Tibial artery (tissue), 4 donors: ENCODE results near the gene SULT1A3.
"Not testable (repeated sequence)": the region's sequence is repeated elsewhere in the genome, so short reads cannot be mapped to it uniquely, and the experiment has no call there.

Source experiments
- DNase-seq, 2 donors: peaks; one replicate each; pipeline ENCODE4 v3.0.0-alpha.2; 2019
- H3K27ac ChIP-seq, 2 donors: fragments of 200-600 bp; sonication (generic) in 1 of 2; 1 replicate in 1 of 2; 2 replicates in 1 of 2; pipeline ENCODE4 v1.5.1; 2018 to 2019; ENCODE audit warnings: mild to moderate bottlenecking in 1 of 2
- H3K27me3 ChIP-seq, 2 donors: fragments of 200-600 bp; sonication (generic) in 1 of 2; one replicate each; pipeline versions ENCODE4 v1.5.1 to v1.6.0; 2016 to 2019
- H3K36me3 ChIP-seq, 3 donors: fragments of 200-600 bp; sonication (generic) in 2 of 3; one replicate each; pipeline ENCODE4 v1.5.1; 2016 to 2019; ENCODE audit warnings: mild to moderate bottlenecking in 2 of 3
- H3K4me1 ChIP-seq, 4 donors: fragments of 200-600 bp; sonication (generic) in 2 of 4; 1 replicate in 3 of 4; 2 replicates in 1 of 4; pipeline ENCODE4 v1.5.1; 2016 to 2019
- H3K4me3 ChIP-seq, 2 donors: fragments of 200-600 bp; sonication (generic) in 1 of 2; 1 replicate in 1 of 2; 2 replicates in 1 of 2; pipeline ENCODE4 v1.5.1; 2018 to 2019; ENCODE audit warnings: mild to moderate bottlenecking in 2 of 2
- H3K9me3 ChIP-seq, 3 donors: fragments of 200-600 bp; sonication (generic) in 1 of 3; one replicate each; pipeline ENCODE4 v1.5.1; 2016 to 2019
- intact Hi-C: fragments of 100-400 bp; cut with DNase I; formaldehyde crosslinking; loops from one replicate; pipeline ENCODE4 v1.15.0; 2023; ENCODE audit warnings: low total_unique reads
- TF ChIP-seq, protein P1 (sequence below), 2 experiments: fragments of 200-600 bp in 1 of 2; fragments of 450-650 bp in 1 of 2; IDR thresholded peaks; one replicate each; pipeline ENCODE4 v1.5.1; 2017 to 2019; ENCODE audit warnings: antibody characterized with exemption in 2 of 2, mild to moderate bottlenecking in 1 of 2, moderate library complexity in 1 of 2

SULT1A3 gene

DNA sequence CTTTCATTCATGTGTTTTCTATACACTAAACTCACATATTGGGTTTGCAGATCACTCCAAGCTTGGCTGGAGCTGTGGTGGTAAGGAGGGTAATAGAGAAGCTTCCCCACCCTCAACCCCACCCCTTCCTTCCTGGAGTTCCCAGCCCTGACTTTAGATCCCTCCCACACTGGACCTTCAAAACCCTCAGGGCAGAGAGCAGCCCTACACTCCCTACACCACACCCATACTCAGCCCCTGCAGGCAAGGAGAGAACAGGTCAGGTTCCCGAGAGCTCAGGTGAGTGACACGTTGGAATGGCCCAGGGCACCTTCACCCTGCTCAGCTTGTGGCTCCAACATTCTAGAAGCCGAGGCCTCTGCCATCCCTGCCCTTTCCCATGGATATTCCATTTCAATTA lies at the start of gene SULT1A3:
Gene SULT1A3, plus strand, starts transcription at position 207 of the 400 bp plus-strand sequence. CDS start 1,474 bp downstream, outside the sequence.
- H3K4me1 ChIP-seq, H3K36me3 ChIP-seq, H3K27me3 ChIP-seq, DNase-seq, intact Hi-C loops, H3K9me3 ChIP-seq, H3K4me3 ChIP-seq, H3K27ac ChIP-seq: not testable (repeated sequence)

DNA sequence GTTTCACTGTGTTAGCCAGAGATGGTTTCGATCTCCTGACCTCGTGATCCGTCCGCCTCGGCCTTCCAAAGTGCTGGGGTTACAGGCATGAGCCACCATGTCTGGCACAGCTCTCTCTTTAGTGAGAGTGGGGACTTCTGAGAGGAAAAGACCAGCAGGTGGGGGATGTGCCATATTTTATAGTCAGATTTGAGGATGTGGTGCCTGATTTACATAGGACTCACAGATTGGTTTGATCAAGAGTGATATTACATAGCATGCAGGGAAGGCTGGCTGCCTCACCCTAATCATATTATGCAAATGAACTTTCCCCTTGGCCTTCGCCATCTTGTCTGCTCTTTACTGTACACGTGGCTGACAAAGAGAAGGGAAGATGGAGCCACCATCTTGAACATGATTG lies 48.0 kb upstream of the SULT1A3 start:
- Histone ChIP-seq H3K4me1 (no peaks in the 10 kb centered on the region), H3K9me3 (peaks cover 0 to 7% (median 0%) of the 10 kb centered on the region in 3 donors), H3K27ac (no peak overlapping the region), H3K4me3 (no peak overlapping the region), H3K27me3 (no peaks in the 10 kb centered on the region), H3K36me3 (no peaks in the 10 kb centered on the region)
- intact Hi-C loops: no loop called here
- TF ChIP-seq, protein P1, sequence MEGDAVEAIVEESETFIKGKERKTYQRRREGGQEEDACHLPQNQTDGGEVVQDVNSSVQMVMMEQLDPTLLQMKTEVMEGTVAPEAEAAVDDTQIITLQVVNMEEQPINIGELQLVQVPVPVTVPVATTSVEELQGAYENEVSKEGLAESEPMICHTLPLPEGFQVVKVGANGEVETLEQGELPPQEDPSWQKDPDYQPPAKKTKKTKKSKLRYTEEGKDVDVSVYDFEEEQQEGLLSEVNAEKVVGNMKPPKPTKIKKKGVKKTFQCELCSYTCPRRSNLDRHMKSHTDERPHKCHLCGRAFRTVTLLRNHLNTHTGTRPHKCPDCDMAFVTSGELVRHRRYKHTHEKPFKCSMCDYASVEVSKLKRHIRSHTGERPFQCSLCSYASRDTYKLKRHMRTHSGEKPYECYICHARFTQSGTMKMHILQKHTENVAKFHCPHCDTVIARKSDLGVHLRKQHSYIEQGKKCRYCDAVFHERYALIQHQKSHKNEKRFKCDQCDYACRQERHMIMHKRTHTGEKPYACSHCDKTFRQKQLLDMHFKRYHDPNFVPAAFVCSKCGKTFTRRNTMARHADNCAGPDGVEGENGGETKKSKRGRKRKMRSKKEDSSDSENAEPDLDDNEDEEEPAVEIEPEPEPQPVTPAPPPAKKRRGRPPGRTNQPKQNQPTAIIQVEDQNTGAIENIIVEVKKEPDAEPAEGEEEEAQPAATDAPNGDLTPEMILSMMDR (IDR thresholded peaks at IDR 0.05): no peak
- DNase-seq: no peak

DNA sequence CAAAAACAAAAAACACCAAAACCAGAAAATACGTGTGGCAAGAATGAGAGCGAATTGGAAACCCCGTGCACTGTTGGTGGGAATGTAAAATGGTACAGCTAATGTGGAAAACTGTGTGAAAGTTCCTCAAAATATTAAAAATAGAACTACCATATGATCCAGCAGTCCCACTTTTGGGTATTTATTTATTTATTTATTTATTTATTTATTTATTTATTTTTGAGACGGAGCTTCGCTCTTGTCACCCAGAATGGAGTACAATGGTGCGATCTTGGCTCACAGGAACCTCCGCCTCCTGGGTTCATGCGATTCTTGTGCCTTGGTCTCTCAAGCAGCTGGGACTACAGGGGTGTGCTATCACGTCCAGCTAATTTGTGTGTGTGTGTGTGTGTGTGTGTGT lies 46.5 kb upstream of the SULT1A3 start:
- H3K4me3 ChIP-seq: no peak overlapping the region
- peaks cover 0 to 7% (median 0%) of the 10 kb centered on the region in 3 donors for H3K9me3 ChIP-seq
- intact Hi-C loops: no loop called here
- DNase-seq: no peak
- H3K27me3 ChIP-seq: no peaks in the 10 kb centered on the region
- H3K36me3 ChIP-seq: no peaks in the 10 kb centered on the region
- no peaks in the 10 kb centered on the region for H3K4me1 ChIP-seq
- TF ChIP-seq, protein P1 (IDR thresholded peaks at IDR 0.05): no peak
- no peak overlapping the region for H3K27ac ChIP-seq

DNA sequence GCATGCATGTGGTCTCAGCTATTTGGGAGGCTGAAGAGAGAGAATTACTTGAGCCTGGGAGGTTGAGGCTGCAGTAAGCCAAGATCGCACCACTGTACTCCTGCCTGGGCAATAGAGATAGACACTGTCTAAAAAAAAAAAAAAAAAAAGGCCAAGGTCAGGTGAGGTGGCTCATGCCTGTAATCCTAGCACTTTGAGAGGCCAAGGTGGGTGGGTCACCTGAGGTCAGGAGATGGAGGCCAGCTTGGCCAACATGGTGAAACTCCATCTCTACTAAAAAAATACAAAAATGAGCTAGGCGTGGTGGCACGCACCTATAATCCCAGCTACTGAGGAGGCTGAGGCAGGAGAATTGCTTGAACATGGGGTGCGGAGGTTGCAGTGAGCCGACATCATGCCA lies 43.9 kb upstream of the SULT1A3 start:
- TF ChIP-seq, protein P1 (IDR thresholded peaks at IDR 0.05): no peak
- Histone ChIP-seq H3K27me3 (no peaks in the 10 kb centered on the region), H3K4me3 (no peak overlapping the region), H3K4me1 (no peaks in the 10 kb centered on the region), H3K9me3 (no peaks in the 10 kb centered on the region), H3K36me3 (no peaks in the 10 kb centered on the region), H3K27ac (no peak overlapping the region)
- intact Hi-C loops: no loop called here
- DNase-seq: no peak

DNA sequence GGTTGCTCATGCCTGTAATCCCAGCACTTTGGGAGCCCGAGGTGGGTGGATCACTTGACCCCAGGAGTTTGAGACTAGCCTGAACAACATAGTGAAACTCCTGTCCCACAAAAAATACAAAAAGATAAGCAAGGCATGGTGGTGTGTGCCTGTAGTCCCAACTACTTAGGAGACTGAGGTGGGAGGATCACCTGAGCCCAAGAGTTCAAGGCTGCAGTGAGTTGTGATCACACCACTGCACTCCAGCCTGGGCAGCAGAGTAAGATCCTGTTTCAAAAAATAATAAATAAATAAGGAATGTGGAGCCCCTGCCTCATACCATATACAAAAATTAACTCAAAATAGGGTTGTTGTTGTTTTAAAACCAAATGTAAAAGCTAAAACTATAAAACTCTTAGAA lies 41.8 kb upstream of the SULT1A3 start:
- no peaks in the 10 kb centered on the region for H3K4me1 ChIP-seq
- H3K9me3 ChIP-seq: no peaks in the 10 kb centered on the region
- H3K4me3 ChIP-seq: no peak overlapping the region
- DNase-seq: no peak
- no peaks in the 10 kb centered on the region for H3K27me3 ChIP-seq
- TF ChIP-seq, protein P1 (IDR thresholded peaks at IDR 0.05): no peak
- intact Hi-C loops: no loop called here
- no peak overlapping the region for H3K27ac ChIP-seq
- no peaks in the 10 kb centered on the region for H3K36me3 ChIP-seq

DNA sequence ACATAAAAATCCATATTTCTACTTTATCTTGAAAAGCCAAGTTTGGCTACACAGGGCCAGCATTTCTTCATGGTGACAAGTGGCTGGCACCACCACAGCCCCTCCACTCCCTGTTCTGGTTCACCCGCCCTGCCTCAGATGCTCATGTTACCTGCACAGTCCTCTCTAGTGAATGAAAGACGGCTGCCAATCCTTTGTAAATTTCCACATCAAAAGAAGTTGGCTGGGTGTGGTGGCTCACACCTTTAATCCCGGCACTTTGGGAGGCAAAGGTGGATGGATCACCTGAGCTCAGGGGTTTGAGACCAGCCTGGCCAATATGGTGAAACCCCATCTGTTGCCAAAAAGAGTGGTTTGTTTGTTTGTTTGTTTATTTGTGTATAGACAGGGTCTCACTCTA lies 35.5 kb upstream of the SULT1A3 start:
- TF ChIP-seq, protein P1 (IDR thresholded peaks at IDR 0.05): no peak
- Histone ChIP-seq H3K36me3 (no peaks in the 10 kb centered on the region), H3K9me3 (no peaks in the 10 kb centered on the region), H3K27me3 (no peaks in the 10 kb centered on the region), H3K27ac (no peak overlapping the region), H3K4me3 (no peak overlapping the region), H3K4me1 (no peaks in the 10 kb centered on the region)
- intact Hi-C loops: no loop called here
- DNase-seq: no peak
